DMS 273 treated with DMSO at 0.1 percent for 48 hours (cell line): ENCODE data around the gene CLMN.
"Not testable (repeated sequence)": the region's sequence is repeated elsewhere in the genome, so short reads cannot be mapped to it uniquely, and the experiment has no call there.

Source experiments
- DNase-seq: peaks from one replicate; lab custom pipeline; 2025; lab: John Stamatoyannopoulos, UW

The CLMN gene

DNA sequence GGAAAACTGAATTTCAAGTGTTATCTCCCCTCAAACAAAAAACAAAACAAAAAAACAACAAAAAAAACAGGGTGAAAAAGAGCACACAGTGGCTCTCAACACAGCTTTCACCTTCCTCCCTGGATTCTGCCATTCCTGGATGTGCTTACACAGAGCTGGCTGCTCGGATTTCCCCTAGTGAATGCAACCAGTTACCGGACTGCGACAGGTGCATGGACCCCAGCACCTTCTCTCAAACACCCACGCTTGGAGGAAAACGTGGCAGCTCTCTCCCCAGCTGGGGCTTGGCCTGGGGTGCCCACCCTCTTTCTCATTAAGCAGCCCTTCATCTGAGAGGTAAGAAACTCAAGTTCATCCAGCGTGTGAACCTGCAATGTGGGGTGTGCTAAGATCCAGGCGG lies 128.9 kb downstream of the CLMN start:
- DNase-seq, result no peak

DNA sequence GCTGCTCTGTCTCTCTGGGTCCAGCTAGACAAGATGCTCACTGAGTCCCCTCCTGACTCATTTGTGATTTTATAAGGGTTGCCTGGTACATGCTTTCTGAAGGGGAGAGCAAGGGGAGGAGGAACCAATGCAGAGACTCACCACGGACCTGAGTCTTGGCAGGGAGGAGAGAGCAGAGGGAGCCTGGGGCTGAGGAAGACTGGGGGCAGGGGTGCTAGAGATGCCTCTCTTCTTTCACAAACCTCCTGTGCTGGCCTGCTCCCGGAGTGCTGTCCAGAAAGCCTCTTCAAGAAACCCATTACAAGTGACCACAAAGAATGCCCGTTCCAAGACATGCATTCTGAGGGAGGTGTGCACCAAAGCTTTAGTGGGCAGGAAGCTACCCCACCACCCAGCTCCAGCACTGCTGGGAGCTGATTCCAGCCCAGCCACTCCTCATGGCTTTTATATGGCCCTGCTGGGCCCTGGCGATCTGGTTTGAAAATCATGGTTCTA lies 129.3 kb downstream of the CLMN start:
- no peak for DNase-seq

DNA sequence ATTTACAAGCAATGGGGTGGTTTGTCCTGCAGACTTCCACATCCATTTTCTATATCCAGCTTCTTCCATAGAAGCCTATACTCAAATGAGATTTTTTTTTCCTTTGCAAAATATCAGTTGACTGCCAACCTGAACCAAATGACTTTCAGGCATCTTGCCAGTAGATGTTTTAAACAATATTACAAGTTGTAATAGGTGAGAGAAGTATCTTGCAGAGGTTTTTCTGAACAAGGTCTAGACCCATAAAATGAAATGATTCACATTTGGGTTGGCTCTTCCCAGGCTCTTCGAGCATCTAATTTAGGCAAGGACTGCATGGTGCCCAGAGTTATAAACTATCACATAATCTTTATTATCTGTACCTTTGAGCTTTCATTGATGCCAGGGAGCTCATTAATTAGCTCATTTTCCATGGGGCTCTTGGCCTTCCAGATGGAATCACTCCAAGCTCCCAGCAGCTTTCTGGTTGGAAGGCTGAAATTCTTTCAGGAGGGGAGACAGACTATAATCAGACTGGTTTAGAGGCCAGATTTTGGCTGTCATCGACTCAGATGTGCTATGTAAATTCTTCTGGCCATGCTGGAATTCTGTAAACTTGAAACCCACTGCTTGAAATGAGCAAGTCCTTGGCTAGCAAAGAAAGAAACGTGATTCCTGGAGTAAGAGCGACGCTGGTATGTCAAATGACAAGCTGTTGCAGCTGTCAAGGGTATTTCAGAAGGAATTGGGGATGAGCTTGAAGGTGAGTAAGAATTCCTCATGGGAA lies 130.2 kb downstream of the CLMN start:
- DNase-seq, result peak; percentile 38

DNA sequence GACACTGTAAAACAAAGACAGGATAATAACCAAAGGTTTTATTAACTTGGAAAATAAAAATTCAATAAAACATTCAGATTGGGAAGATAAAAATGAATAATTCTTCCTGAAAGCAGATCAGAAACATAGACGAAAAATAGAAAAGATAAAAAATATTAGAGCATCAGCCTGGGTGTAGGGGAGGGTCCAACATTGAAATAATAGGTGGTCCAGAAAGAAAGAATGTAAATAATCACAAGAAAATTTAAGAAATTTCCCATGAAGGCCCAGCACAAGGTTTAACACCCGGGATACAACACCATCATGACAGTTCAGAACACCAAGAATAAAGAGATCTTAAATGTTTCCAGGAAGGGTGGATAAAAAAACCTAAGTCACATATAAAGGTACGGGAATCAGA lies 131.3 kb downstream of the CLMN start:
- no peak for DNase-seq

DNA sequence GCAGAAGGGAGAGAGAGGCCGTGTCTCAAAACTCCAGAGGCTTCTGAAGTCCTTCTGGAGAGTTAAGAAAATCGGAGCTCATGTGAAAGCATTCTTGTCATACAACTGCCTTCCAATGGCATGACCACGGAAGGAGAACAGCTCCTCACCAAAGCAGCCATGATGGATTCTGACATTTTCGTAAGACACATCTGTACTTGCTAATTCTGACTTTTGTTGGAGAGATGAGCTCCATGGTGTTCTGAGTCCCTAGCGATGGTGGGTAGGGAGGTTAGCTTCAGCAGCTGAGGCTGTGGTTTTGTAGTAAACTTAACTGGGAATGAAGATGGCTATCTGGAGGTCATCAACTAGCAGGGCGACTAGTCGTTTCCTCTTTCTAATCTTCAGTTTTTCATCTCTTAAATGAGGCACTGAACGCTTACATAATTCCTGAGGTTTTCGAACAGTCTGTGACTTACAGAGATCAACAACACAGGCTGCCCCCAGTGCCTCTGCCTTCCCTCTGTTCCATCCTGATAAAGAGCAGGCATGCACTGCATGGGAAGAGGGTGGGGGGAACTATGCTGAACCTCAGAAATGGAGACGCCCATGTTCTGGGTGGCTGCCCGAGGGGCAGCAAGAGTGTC lies 133.8 kb downstream of the CLMN start:
- no peak for DNase-seq

DNA sequence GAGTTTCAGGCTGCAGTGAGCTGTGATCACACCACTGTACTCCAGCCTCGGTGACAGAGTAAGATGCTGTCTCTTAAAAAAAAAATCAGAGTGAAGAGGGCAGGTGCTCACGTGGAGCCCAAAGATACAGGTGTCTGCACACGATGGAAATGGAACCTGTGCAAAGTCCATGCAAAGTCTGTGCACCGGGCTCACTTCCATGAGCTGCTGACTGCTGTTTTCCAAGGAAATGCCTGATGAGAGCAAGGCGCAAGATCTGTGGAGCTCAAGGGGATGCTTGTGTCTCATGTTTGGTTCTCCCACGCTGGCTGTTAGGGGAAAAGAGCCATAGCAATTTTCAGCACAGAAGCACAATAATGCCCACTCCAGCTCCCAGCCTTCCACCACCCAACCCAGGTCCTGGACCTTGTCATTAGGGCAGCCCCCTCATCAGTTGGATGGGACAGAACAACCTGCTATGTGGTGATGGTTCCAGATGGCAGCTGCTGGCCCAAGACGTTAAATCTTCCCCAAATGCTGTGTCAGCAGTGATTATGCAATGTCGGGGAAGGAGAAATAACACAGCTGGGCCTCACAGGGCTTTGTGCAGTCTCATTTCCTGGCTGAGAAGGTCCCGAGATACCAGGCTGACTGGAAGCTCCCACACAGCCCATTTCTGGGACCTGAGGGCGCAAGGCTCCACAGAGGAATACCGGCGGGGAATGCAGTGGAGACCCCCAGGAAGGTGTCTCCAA lies 134.5 kb downstream of the CLMN start:
- no peak for DNase-seq

DNA sequence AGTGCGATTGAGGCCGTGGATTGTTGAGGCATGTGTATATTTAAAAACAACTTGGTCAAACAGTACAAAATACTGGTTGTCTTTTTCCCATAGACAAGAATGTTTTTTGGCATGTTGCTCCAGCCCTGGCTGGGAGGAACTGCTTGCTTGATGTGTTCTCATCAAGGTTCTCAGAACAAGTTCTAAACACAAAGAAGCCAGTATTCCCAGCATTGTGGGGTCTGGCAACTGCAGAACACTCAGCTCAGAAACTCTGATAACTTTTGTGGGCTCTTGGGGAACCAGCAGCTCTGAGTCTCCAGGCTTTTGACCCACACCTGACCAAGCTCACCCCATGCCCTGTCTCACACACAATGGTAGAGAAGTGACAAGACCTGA lies 135.3 kb downstream of the CLMN start:
- no peak for DNase-seq

DNA sequence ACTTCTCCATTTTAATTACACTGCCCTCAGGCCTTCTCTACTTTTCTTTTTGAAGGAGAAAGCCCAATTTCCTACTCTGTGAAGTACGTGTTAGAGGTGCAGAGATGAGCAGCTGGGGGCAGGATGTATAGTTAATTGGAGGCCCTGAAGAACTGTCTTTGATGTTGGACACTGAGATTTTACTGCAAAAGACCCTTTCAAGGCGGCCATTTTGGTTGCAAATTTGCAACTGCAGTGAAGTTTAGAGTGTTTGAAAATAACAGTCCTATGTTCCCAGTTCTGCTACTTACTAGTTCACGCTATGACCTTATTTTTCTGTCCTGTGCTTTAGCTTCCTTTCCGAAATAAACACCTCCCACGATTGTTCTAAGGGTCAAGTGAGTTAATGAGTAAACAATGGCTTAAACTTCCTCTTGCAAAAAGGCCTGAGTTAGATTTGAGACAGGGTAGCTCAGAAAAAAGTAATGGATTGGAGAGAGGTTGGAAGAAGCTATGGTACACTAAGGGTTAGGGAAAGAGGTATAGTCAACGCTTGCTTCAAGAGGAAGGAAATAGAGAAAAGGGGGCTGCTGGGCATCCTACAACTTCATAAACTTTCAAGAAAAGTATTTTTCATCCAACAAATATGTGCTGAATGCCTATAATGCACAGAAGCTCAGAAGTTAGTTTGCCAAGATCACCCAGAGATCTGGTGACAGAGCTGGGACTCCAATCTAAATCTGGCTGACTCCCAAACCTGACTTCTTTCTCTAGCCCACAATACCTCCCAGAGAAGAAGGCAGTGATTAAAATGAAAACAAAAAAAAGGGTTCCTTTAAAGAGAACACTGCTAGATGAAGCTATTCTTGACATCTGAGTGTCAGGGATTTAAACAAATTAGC lies 135.9 kb downstream of the CLMN start:
- DNase-seq, result no peak

DNA sequence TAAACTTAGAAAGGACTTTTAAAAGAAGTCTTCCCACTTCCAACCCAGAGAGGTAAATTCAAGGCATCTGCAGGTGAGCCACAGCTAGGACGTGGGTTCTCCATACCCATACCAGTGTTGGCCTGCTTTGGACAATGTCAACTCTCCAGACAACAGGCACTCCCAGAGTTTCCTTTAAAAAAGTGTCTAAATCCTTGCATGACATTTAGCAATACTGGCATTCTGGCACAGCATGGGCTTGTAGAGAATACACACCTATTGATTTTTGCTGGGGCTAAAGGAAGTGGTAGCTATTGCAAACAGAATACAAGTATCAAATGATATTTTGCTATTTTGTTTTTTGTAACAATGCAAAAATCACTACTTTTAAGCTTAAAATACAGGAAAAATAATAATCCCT lies 136.6 kb downstream of the CLMN start:
- no peak for DNase-seq

DNA sequence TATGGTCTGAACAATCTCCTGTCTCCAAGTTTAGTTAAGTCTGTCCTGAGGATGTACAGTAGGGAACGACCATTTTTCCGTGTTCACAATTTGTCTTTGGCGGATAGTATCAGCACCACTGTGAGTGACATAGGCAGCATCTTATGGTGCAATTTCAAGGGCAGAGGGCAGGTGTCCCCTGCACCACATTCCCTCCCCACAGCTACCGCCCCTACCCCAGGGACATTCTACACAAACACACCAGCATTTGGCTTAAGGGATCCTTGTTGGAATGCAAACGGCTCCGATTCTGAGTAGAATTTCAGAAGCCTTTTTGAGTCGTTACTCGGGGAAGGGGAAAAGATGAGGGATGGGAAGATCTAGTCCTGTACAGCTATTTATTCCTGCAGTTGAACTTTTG lies 137.3 kb downstream of the CLMN start:
- no peak for DNase-seq

DNA sequence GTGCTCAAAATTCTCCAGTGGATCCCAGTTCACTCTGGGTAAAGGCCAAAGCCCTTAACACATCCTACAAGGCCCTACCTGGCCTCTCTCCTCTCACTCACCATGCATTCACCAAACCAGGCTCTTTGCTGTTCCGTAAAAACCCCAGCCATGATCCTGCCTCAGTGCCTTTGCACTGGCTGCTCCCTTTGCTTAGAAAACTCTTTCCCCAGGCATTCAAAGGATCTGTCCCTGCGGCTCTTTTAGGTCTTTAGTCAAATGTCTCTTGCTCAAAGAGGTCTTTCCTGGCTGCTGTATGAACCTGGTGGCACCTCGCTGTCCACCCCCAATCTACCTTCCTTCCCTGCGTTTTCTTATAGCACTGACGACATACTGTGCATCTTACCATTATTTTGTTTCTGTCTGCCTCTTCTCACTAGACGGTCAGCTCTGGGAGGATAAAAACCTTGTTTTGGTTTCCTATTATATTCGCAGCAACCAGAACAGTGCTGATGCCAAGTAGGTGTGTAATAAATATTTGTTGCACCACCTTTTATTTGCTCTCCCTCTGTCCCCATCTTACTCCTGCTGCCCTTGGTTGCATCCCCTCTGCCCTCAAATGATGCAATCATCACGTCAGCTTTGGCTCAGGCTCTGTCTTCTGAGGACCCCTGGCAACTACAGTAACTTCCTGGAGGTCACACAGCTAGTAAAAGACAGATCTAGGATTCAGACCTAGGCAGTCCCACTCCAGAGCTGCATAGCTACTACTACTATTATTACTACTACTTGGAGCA lies 138.6 kb downstream of the CLMN start:
- DNase-seq, result no peak

DNA sequence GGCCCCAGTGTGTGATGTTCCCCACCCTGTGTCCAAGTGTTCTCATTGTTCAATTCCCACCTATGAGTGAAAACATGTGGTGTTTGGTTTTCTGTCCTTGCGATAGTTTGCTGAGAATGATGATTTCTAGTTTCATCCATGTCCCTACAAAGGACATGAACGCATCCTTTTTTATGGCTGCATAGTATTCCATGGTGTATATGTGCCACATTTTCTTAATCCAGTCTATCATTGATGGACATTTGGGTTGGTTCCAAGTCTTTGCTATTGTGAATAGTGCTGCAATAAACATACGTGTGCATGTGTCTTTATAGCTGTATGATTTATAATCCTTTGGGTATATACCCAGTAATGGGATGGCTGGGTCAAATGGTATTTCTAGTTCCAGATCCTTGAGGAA lies 144.0 kb downstream of the CLMN start:
- not testable (repeated sequence) for DNase-seq

DNA sequence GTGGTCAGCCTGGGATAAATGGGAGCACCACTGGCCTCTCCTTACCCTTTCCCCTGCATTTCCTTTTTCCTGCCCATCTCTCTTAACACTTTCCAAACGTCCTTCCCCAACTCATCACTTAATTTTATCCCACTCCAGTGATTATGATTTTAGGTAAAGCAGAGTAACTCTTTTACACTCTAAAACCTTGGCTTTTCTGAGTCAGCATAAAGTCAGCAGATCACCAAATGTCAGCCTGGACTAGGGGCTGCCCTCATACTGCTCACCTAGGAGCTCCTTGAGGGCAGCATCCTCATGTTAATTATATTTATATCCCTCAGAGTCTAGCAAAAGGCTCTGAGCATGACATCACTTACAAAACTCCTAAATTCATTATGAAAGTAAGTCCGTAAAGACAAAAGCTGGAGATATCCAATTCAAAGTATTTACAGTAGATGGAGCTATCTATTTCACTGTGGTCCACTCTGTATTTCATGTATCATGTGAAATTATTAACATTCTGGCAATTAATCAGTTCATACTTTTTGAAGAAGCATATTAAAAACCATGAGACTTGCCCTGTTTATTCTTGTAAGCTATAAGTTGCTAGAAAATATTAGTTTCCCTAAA lies 145.4 kb downstream of the CLMN start:
- no peak for DNase-seq

DNA sequence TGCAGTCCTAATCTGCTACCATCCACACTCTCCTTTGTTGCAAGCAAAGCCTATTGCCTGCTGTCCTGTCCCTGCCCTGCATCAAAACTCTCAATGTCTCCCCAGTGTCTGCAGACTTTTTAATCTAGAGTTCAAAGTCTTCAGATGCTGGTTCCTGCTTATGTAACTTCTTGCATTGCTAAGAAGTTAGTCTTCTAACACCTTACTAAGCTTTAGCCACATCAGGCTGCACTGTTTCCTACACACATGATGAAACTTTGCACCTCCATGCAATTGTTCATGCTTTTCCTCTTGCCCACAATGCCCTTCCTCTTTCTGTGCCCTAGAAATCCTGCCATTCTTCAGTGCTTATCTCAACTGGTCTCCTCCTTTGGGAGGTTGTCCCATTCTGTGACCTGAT lies 146.2 kb downstream of the CLMN start:
- no peak for DNase-seq

DNA sequence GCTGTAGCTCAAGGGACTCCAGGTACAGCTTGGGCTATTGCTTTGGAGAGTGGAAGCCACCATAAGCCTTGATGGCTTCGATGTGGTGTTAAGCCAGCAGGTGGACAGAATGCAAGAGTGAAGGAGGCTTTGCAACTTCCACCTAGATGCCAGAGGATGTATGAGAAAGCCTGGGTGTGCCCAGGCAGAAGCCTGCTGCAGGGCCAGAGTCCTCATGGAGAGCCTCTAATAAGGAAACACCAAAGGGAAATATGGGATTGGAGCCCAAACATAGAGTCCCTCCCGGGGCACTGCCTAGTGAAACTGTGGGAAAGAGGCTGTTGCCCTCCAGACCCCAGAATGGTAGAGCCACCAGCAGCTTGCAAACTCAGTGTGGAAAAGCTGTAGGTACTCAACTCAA lies 152.5 kb downstream of the CLMN start:
- DNase-seq, result no peak

DNA sequence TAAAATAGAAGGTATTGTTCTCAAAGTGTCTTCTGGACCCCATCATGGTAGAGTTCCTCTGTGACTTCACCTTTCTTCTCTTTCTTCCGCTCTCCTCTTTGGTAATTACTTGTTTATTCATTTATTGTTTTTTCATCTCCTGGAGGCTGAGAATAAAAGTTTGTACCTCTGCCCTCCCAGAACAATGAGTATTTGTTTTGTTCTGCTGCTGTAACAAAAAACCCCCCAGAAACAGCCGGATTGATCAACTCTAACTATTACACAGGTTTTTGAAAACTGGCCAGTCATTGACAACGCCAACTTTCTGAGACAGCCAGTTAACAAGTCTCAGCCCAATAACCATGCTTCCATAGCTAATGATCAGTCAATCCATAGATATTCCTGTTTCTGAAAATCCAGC lies 154.2 kb downstream of the CLMN start:
- DNase-seq, result no peak

DNA sequence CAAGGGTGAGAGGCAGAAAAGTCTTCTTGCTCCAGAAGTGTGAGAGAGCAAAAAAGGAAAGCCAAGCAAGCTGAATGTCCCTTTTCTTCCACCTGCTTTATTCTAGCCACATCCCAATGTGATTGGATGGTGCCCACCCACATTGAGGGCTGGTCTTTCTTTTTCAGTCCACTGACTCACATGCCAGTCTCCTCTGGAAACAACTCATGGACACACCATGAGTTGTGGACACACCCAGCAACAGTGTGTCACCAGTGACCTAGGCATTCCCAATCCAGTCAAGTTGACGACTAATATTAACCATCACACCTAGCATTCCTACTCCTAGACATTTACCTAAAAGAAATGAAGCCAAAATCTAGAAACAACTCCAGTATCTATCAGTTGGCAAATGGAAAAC lies 155.2 kb downstream of the CLMN start:
- DNase-seq, result no peak

DNA sequence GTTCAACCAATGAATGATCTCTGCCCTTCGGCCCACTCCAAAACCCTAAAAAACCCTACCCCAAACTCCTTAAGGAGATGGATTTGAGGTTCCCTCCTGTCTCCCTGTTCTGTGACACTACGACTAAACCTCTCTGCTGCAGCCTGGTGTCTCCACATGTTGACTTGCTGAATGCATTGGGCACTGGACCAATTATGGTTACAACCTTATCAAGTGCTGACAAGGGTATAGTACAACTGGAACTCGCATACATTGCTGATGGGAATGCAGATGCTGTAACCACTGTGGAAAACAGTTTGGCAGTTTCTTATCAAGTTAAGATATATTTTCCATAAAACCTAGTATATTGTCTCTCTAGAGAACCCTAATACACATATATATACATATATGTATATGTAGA lies 156.0 kb downstream of the CLMN start:
- no peak for DNase-seq

DNA sequence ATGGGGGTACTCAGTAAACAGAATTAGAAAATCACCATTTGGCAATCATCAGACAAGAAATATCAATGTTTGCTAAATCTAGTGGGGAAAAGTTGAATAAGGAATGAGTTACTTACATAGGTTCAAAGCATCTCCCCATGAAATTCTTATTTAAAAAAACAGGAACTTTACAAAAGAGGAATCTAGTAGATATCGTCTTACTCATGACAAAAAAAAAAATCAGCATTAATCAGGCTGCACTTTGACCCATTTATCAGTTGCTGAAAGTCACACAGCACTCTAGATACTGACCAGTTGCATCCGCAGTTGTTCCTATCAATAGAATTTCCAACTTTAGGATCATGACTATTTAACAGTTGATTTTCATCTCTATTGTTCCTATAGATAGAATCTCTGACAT lies 156.6 kb downstream of the CLMN start:
- DNase-seq, result no peak

DNA sequence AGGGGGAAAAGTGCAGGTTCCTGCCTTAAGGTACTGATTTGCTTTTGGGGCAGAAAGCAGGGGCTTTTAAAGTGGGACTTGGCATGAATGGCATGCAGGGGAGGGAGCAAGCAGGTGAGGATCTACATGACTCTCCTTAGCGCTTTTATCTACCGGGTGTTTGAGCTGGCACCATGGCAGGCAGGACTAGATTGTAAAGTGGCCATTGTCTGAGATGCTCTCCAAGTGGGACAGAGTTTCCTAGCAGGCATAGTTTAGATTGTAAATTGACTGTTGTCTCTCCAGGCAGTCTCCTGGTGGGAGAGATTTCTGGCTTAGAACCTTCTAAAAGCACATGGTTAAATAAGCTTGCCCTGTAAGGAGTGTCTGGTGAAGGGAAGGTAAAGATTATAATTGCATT lies 157.1 kb downstream of the CLMN start:
- no peak for DNase-seq
